Ascending aorta (tissue), 2 donors: ENCODE measurements around the gene KCTD7. TPM values are rescaled to one million over a fixed set of nuclear protein-coding genes. Genes with fewer than 3 reads are reported as not detected.
A peak's percentile ranks its signal among the peaks of the same experiment; 100 is the strongest.
"Not testable (repeated sequence)": the region's sequence is repeated elsewhere in the genome, so short reads cannot be mapped to it uniquely, and the experiment has no call there.

Source experiments
- DNase-seq, 2 donors: peaks; one replicate each; pipeline ENCODE4 v3.0.0-alpha.2; 2019; ENCODE audit warnings: low spot score in 2 of 2
- H3K27ac ChIP-seq, 2 donors: fragments of 200-600 bp; sonication (generic); one replicate each; pipeline ENCODE4 v1.5.1; 2016 to 2017; ENCODE audit warnings: mild to moderate bottlenecking in 1 of 2
- H3K27me3 ChIP-seq: fragments of 200-600 bp; sonication (generic); one replicate; pipeline ENCODE4 v1.5.1; 2017
- H3K36me3 ChIP-seq, 2 donors: fragments of 200-600 bp; sonication (generic); one replicate each; pipeline ENCODE4 v1.5.1; 2016
- H3K4me1 ChIP-seq, 2 donors: fragments of 200-600 bp; sonication (generic); one replicate each; pipeline ENCODE4 v1.5.1; 2016 to 2017; ENCODE audit warnings: mild to moderate bottlenecking in 1 of 2
- H3K4me3 ChIP-seq, 2 donors: fragments of 200-600 bp; sonication (generic); one replicate each; pipeline ENCODE4 v1.5.1; 2016 to 2017; ENCODE audit warnings: mild to moderate bottlenecking in 1 of 2
- H3K9me3 ChIP-seq, 2 donors: fragments of 200-600 bp; sonication (generic); one replicate each; pipeline ENCODE4 v1.5.1; 2016
- CTCF ChIP-seq, 3 experiments: fragments of 200-600 bp in 2 of 3; fragments of 450-650 bp in 1 of 3; sonication (generic) in 2 of 3; IDR thresholded peaks; one replicate each; pipeline ENCODE4 v1.5.1; 2016 to 2019; ENCODE audit warnings: antibody characterized with exemption in 3 of 3, mild to moderate bottlenecking in 1 of 3, moderate library complexity in 1 of 3
- intact Hi-C: fragments of 100-400 bp; cut with DNase I; formaldehyde crosslinking; loops from one replicate; pipeline ENCODE4 v1.15.1; 2023
- total RNA-seq: library from RNA; depleted of rRNA; stranded (reverse); fragments of >200 nt; gene quantifications from one replicate; pipeline ENCODE4 v1.1.0, GENCODE V29; 2016

The KCTD7 gene
- total RNA-seq, 1 donor from 2014 or later, result 12.5 TPM

- Histone ChIP-seq H3K36me3 (no peaks in the 10 kb centered on the region), H3K27me3 (no peaks in the 10 kb centered on the region), H3K9me3 (no peaks in the 10 kb centered on the region), H3K4me1 (peaks cover 0 to 15% of the 10 kb centered on the region in 2 donors), H3K4me3 (peak overlapping the region; percentile 76 to 95), H3K27ac (peak overlapping the region; percentile 94 to 99)
- peak; percentile 67 to 95 for DNase-seq
- no peak for TF ChIP-seq CTCF (IDR thresholded peaks at IDR 0.05)
- intact Hi-C loops, result loop anchor here (1.0 to 2.0 kb wide), 5 partner anchors 36 to 253 kb away; partner anchors contain the start of genes KCTD7 and RABGEF1
Measured at GRCh38 chr7:66591799-66592596, 36.7 kb upstream of the KCTD7 start.

GRCh38 chr7:66592597-66593146 is 36.0 kb upstream of the KCTD7 start:
- Histone ChIP-seq H3K4me1 (peaks cover 0 to 15% of the 10 kb centered on the region in 2 donors), H3K27ac (peak overlapping the region; percentile 94 to 99), H3K4me3 (peak overlapping the region; percentile 76 to 95)
- DNase-seq, H3K27me3 ChIP-seq, H3K9me3 ChIP-seq, H3K36me3 ChIP-seq: not testable (repeated sequence)
- intact Hi-C loops, result loop anchor here (1.0 to 2.0 kb wide), 5 partner anchors 36 to 252 kb away; partner anchors contain the start of genes KCTD7 and RABGEF1

- H3K27ac ChIP-seq, H3K4me3 ChIP-seq, intact Hi-C loops, H3K36me3 ChIP-seq, DNase-seq, H3K27me3 ChIP-seq, H3K9me3 ChIP-seq: not testable (repeated sequence)
- peaks cover 0 to 15% of the 10 kb centered on the region in 2 donors for H3K4me1 ChIP-seq
Measured at GRCh38 chr7:66594082-66594481, 34.6 kb upstream of the KCTD7 start.

GRCh38 chr7:66597461-66597860 is 31.2 kb upstream of the KCTD7 start:
- Histone ChIP-seq H3K27me3 (no peaks in the 10 kb centered on the region), H3K9me3 (no peaks in the 10 kb centered on the region), H3K36me3 (no peaks in the 10 kb centered on the region), H3K27ac (no peak overlapping the region), H3K4me3 (no peak overlapping the region), H3K4me1 (peaks cover 0 to 5% of the 10 kb centered on the region in 2 donors)
- TF ChIP-seq CTCF (IDR thresholded peaks at IDR 0.05), result no peak
- DNase-seq, result no peak
- intact Hi-C loops, result no loop called here

- Histone ChIP-seq H3K4me1 (no peaks in the 10 kb centered on the region), H3K27ac (no peak overlapping the region), H3K27me3 (no peaks in the 10 kb centered on the region), H3K36me3 (no peaks in the 10 kb centered on the region), H3K4me3 (no peak overlapping the region), H3K9me3 (no peaks in the 10 kb centered on the region)
- no peak for TF ChIP-seq CTCF (IDR thresholded peaks at IDR 0.05)
- intact Hi-C loops, result no loop called here
- DNase-seq, result no peak
Measured at GRCh38 chr7:66602159-66602558, 26.5 kb upstream of the KCTD7 start.

- H3K36me3 ChIP-seq, result no peaks in the 10 kb centered on the region
- DNase-seq, result no peak
- no peak overlapping the region for H3K27ac ChIP-seq
- no peak for TF ChIP-seq CTCF (IDR thresholded peaks at IDR 0.05)
- no peak overlapping the region for H3K4me3 ChIP-seq
- H3K4me1 ChIP-seq, result no peaks in the 10 kb centered on the region
- H3K9me3 ChIP-seq, result no peaks in the 10 kb centered on the region
- intact Hi-C loops, result no loop called here
- no peaks in the 10 kb centered on the region for H3K27me3 ChIP-seq
Measured at GRCh38 chr7:66604198-66604597, 24.5 kb upstream of the KCTD7 start.

GRCh38 chr7:66606540-66607291 is 22.0 kb upstream of the KCTD7 start:
- H3K4me1 ChIP-seq, intact Hi-C loops, H3K9me3 ChIP-seq, H3K4me3 ChIP-seq, H3K27me3 ChIP-seq, DNase-seq, H3K36me3 ChIP-seq, H3K27ac ChIP-seq: not testable (repeated sequence)
